ENCODE data around the gene SUOX.
"Not testable (repeated sequence)": the region's sequence is repeated elsewhere in the genome, so short reads cannot be mapped to it uniquely, and the experiment has no call there.

SUOX gene

DNA sequence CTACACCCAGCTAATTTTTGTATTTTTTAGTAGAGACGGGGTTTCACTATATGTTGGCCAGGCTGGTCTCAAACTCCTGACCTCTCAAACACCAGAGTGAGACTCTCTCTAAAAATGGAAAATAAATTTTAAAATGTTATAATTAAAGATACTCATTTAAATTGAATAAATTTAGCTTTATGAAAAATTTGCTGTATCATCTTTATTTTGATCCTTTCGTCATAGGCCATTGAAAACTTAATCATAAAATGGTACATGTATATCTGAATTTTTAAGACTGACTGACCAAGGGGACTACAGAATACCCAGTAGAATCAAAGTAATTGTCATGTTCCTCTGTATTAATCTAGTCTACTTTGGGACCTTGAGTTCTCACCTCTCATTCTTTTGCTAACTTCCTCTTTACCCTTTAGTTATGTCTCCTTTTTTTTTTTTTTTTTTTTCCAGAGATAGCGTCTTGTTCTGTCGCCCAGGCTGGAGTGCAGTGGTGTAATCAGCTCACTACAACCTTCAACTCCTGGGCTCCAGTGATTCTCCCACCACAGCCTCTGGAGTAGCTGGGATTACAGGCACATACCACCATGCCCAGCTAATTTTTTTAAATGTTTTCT, 13.7 kb upstream of the SUOX start:
- no peak for DNase-seq (ENCODE audit: low read depth)

DNA sequence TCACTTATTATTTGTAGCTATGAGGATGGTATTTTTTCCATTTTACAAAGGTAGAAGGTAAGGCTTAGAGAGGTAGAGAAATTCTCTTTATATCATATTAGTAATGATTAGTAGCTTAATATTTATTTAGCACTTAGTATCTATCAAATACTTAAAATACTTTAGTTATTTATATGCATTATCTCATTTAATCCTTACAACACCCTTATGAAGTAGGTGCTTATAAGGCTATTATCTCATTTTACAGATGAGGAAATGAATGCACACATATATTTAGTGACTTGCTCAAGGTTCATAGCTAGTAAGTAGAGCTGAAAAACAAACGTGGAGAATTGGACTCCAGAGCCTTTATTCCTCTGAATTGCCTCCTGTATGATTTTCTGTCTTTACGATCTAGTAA, 12.2 kb upstream of the SUOX start:
- no peak for DNase-seq (ENCODE audit: low read depth)

DNA sequence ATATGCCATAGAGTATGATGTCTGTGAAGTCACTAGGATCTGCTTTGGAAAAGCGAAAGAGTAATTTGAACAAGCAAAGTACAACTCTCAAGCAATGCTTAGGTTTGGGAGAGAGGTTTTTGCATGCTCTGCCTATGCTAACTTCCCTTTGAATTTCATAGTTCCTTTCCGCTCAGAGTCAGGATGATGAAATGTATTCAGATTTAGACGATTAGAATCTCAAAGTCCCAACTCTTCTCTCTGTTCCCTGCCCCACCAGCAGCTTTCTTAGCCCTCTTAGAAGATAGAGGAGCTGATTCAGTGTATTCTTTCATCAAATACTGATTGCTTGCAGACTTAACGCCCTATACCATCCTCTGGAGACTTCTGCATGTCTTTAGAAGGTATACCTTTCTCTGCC, 11.7 kb upstream of the SUOX start:
- DNase-seq (ENCODE audit: low read depth) = no peak

DNA sequence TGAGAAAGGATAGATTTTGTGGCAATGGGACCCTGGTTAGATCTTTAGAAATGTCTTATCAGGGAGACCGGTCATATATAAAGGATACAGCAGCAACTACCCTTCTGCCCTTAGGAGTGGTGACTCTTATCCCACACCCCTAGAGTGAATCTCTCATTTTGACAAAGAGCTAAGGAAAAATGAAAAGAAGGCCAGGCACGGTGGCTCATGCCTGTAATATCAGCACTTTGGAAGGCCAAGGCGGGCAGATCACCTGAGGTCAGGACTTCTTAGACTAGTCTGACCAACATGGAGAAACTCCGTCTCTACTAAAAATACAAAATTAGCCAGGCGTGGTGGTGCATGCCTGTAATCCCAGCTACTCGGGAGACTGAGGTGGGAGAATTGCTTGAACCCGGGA, 11.1 kb upstream of the SUOX start:
- DNase-seq (ENCODE audit: low read depth) = not testable (repeated sequence)

DNA sequence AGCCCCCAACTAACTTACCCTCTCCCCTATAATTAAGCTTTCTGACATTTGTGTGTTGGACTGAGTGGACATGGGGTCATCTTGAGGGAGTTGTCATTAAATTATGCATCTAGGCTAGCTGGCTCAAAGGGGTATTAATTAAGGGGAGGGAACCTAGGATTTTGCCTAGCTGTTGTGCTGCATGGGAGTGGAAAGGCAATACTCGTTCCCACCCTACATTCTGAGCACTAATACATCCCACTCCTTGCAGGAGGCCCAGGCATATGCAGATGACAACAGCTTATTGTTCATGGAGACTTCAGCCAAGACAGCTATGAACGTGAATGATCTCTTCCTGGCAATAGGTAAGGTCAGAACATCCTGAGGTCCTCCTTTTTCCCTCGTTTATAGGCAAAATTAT, 6.0 kb upstream of the SUOX start:
- no peak for DNase-seq (ENCODE audit: low read depth)

DNA sequence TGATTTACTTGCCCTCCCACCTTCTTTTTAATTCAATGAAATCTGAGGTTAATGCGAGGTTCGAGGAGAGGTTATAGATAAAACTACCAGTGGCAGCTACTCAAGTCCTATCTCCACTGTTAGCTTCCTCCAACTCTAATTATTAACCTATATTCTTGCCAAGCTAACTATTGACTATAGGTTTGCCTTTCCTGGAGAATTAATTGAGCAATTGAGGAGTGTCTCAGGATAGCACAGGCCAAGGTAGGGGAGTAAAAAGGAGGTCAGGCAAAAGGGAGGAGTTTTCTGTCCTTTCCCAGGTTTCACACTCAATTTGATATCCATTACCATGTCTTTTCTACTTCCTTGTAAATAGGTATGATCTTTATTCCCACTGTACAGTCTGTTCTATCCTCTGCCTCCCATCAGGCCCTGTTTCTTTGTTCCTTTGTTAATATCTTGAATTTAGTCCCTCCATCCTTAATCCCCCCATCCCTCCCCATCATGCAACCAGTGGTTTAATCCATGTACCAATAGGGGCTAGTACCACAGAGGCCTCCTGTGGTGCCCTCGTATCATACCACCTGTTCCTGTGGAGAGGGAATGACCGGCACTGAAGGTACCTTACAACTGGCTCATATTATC, 3.7 kb upstream of the SUOX start:
- DNase-seq (ENCODE audit: low read depth) = no peak

DNA sequence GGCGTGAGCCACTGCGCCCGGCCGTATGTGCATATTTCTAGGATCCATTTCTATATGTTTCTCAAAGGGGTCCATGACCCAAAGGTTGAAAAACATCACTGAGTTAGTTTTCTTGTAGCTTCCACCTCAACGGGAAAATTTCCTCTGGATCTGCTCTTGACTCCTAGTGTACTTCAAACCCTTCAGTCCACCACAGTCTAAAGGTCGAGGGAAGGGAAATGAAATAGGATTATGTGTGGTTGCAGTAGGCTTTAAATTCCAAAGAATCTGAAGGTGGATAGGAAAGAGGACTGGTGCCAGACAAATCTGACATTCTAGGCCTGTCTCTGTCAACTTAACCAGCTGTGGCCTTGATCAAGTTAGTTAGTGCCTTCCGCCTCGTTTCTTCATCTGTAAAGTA, 1.7 kb upstream of the SUOX start:
- no peak for DNase-seq (ENCODE audit: low read depth)

DNA sequence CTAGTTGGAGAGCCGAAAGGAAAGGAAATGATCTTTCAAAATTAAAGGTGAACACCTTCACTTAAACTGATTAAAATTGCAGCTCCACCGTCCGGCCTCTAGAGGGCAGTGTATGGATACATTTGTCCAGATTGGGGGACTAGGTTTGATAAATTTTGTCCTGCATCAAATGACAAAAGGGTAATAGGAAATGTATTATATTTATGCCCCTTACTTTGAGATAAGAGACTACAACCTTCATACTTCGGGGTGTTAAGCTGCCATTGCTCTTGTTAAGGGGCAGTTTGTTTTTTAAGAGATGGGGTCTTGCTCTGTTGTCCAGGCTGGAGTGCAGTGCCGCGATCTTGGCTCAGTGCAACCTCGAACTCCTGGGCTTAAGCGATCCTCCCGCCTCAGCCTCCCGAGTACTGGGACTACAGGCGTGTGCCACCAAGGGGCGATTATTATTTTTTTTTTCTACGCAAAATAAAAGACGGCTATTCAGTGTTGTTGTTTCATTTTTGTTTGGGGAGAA, 818 bp upstream of the SUOX start:
- DNase-seq (ENCODE audit: low read depth) = peak; percentile 59

DNA sequence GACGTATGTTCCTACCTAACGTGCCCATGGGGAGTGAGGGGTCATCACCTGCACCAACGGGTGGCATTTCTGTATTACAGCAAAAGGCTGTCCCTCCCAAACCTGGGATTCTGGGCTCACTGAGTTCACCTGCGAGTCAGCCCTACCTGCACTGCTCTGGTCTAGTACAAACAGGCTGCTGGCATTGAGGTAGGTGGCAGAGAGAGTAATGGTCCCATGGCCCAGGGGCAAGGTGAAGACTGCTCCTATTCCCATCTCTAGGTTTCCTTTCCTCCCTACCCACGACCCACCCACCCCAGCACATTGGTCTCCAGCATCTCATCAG, 421 bp downstream of the SUOX start:
- no peak for DNase-seq (ENCODE audit: low read depth)

DNA sequence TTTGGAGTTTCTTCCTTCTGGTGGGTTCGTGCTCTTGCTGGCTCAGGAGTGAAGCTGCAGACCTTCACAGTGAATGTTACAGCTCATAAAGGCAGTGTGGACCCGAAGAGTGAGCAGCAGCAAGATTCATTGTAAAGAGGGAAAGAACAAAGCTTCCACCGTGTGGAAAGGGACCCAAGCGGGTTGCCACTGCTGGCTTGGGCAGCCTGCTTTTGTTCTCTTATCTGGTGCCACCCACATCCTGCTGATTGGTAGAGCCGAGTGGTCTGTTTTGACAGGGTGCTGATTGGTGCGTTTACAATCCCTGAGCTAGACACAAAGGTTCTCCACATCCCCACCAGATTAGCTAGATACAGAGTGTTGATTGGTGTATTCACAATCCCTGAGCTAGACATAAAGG, 2.4 kb downstream of the SUOX start:
- not testable (repeated sequence) for DNase-seq (ENCODE audit: low read depth)

DNA sequence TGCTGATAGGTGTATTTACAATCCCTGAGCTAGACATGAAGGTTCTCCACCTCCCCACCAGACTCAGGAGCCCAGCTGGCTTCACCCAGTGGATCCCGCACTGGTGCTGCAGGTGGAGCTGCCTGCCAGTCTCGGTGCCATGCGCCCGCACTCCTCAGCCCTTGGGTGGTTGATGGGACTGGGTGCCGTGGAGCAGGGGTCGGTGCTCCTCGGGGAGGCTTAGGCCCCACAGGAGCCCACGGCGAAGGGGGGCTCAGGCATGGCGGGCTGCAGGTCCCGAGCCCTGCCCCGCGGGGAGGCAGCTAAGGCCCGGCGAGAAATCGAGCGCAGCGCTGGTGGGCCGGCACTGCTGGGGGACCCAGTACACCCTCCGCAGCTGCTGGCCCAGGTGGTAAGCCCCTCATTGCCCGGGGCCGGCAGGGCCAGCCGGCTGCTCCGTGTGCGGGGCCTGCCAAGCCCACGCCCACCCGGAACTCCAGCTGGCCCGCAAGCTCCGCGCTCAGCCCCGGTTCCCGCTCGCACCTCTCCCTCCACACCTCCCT, 3.0 kb downstream of the SUOX start:
- DNase-seq (ENCODE audit: low read depth) = not testable (repeated sequence)

DNA sequence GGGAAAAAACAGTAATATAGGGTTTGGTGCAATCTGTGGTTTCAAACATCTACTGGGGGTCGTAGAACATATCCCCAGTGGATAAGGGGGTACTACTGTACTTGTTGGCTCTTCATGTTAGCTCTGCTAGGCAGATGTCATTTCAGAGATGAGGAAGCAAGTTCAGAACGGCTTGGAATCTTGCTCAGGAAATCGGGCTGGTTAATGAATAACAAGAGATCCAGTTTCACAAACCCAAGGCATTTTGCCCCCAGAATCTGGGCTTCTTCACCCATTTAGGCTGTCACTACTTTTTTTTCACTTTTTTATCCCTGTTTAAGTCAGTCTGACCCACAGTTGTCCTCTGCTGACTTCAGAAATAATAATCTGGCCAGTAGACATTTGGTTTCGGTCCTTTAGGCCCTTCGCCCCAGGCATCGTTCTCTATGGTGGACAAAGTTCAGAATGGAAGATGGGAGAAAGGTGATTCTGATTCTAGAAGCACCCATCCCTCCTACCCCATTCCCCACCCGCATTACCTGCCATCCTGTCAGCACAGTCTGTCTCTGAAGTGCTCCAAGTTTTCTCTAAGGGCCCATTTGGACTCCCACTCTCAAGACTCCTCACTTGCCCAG, 4.5 kb downstream of the SUOX start:
- no peak for DNase-seq (ENCODE audit: low read depth)

DNA sequence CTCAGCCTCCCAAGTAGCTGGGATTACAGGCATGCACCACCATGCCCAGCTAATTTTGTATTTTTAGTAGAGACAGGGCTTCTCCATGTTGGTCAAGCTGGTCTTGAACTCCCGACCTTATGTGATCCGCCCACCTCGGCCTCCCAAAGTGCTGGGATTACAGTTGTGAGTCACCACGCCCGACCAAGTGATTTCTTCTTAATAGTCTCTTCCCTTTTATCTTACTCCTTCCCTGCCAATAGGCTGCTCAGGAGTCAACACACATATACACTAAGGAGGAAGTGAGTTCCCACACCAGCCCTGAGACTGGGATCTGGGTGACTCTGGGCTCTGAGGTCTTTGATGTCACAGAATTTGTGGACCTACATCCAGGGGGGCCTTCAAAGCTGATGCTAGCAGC, 6.3 kb downstream of the SUOX start:
- not testable (repeated sequence) for DNase-seq (ENCODE audit: low read depth)

DNA sequence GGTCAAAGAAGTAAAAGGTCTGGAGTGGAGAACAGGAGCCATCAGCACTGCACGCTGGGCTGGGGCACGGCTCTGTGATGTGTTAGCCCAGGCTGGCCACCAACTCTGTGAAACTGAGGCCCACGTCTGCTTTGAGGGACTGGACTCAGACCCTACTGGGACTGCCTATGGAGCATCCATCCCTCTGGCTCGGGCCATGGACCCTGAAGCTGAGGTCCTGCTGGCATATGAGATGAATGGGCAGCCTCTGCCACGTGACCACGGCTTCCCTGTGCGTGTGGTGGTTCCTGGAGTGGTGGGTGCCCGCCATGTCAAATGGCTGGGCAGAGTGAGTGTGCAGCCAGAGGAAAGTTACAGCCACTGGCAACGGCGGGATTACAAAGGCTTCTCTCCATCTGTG, 7.1 kb downstream of the SUOX start:
- no peak for DNase-seq (ENCODE audit: low read depth)

DNA sequence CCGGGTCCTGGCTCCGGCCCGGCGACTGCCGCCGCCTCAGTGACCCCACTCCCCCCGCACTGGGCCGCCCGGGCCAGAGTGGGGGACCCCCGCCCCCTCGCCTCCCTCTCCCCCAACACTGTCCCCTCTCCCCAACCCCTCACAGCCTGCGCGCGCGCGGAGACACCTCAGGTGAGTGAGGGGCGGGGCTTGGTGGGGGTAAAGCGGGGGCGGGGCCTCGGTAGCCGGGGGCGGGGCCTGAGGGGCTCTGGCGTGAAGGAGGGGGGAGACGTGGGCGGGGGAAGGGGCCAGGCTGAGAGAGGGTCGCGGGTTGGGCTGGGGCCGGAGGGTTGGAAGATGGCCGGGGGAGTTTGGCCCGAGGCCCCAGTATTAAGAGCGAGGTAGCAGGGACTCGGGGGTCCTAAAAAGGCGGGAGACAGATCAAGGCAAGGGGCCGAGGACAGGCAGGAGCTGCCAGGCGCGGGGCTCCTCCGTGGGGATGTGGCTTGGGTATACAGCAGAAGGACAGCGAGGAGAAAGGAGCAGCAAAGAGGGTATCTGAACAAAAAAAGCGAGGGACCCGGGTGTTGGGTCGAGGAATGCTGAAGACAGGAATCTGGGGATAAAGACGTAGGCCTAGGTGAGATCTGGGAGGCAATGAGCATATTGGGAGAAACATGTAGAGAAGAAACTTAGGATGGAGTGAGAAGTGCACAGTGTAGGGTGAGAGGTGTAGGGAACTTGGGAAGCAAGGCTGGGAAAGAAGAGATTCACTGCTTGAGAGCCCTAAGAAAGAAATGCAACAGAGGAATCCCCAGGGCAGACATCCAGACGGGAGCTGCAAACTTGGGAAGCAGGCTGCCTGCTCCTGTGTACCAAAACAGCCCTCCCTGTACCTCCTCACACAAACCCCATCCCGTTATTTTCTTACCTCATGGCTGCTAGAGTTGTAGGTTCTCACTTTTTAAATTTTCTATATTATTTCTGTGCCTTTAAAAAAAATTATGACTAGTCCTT, 10.8 kb downstream of the SUOX start:
- peak; percentile 59 for DNase-seq (ENCODE audit: low read depth)

DNA sequence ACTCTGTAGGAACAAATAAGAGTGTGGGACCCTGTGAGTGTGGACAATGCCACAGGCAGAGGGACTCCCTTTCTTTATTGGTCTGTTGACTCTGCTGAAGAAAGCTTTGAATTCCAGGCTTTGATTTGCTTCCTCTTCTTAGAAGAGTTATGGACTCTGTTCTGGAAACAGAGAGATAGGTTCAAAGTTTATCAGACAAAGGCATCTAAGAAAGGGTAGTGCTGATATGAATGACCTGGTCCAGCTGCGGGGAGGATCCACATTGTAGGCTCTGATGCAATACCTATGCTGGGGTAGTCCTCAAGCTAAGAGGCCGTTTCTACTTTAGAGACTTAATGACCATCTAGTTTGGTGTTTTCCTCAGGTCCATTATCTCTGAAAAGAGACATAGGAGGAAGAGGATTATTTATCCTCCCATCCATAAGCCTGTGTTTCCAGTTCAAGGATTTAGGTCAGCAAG, 13.1 kb downstream of the SUOX start:
- DNase-seq (ENCODE audit: low read depth) = no peak

DNA sequence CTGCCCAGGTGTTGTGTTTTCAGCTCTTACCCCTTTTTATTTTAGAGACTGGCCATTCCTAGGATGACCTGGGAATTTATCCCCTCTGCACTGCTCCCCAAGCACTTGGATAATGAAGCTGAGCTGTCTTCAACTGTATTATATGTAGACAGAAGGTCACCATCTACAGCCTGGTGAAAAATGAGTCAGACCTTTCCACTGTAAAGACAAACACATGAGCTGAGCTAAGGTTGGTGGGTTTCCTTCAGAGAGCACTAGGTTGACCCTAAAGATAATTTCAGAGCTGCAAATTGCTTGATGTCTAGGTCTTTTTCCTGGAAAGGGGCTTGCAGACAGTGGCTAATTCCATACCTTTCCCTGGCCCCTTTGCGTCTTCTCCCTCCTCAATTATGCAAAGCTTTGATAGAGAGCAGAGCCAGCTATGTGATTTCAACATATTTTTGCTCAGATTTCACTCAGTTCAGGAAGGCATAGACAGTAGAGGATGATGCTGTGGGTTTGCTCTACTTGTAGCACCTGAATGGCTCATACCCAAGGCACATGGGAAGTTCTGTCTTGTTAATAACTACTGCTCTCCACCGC, 14.5 kb downstream of the SUOX start:
- no peak for DNase-seq (ENCODE audit: low read depth)

DNA sequence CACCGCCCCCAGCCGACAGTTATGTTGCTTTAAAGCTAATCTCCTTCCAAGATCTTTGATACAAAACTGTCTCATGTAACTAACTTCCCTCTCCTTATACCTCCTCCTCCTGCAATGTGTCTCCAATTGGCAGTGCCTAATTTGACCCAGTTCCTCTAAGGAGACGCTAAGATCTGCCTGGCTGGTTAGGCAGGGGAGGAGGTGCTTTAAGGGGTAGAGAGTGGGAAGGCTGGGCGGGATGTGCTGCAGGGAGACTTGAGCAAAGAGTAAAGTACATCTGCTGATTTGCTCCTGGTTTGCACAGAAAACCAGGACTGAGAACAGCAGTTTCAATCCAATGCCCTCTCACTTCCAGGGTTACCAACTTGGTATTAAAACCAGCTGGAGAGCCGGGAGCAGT, 16.4 kb downstream of the SUOX start:
- DNase-seq (ENCODE audit: low read depth) = no peak

DNA sequence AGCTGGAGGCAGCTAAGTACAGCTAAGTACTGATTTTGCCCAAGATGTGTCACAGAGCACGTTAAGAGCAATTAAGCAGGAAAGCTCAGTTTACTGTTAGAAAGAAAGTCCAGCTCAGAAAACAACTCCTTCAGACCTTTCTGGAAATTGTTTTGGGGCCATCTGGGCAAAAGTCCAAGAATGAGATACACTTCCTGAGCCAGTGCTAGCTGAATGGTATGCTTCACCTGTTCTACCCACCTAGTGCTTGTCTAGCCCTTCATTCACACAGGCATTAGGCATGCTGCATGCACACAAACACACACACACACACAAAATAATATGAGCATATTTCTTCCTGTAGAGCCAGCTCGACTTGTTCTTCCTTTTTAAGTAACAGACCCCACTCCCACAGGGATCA, 17.1 kb downstream of the SUOX start:
- no peak for DNase-seq (ENCODE audit: low read depth)

DNA sequence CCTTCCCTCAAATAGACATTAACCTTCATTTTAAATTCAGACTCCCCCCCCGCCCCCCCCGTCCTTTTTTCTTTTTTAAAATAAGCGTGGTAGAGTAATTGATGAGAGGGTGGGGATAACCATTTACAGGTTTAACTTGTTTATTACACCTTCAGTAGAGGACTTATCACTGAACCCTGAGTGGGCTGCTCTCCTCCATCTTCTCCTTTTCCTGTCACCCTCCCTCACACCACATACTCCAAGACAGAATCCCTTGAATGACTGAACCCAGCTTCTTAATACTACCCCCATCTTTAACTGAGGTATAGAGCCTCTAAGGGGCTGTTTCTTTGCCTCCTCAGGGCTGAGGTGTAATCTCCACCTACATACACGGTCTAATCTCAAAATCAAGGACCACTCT, 20.1 kb downstream of the SUOX start:
- DNase-seq (ENCODE audit: low read depth) = no peak

DNA sequence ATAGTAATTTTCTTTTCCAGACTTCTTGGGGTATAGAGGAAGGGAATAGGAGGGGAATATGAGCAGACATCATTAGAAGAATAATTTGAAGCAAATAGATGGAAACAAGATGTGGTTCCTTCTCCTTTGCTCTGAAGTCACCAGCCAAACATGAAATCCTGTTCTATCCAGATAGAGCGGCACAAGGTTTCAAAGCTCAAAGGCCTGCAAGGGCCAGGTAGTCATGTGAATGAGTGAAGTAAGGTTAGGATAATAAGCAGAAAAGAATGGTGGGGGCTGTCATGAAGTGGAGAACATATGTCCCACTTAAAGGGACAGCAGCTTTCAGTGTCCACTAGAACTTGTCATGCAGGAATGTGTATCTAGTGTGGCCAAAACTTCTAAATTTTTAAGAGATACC, 21.3 kb downstream of the SUOX start:
- no peak for DNase-seq (ENCODE audit: low read depth)

All from stimulated activated CD8-positive, alpha-beta memory T cell treated with anti-CD3 and anti-CD28 coated beads, Interleukin-12 subunit alpha, Interleukin-12 subunit beta, amount 100 ng/mL, for 1 hour (primary cell).